ENCODE data around the gene GINS3. TPM values are rescaled to one million over a fixed set of nuclear protein-coding genes. Genes with fewer than 3 reads are reported as not detected.

Gene GINS3
- total RNA-seq, 1 experiment from 2014 or later, result 17.5 TPM

- H3K36me3 ChIP-seq (ENCODE audit: low read depth, low read length), result no peaks in the 10 kb centered on the region
- H3K4me1 ChIP-seq (ENCODE audit: insufficient read depth, low read length), result peaks cover 11% of the 10 kb centered on the region
- no peaks in the 10 kb centered on the region for H3F3A ChIP-seq (ENCODE audit: low read length, unreplicated experiment)
- H4K20me1 ChIP-seq (ENCODE audit: low read length), result no peaks in the 10 kb centered on the region
- no peak for TF ChIP-seq CTCF (conservative IDR thresholded peaks at IDR 0.05; ENCODE audit: low read depth, low read length)
- TF ChIP-seq EZH2 (IDR thresholded peaks at IDR 0.05; ENCODE audit: low read length, unreplicated experiment), result no peak
- TF ChIP-seq EZH2phosphoT487 (IDR thresholded peaks at IDR 0.05; ENCODE audit: borderline replicate concordance, low read length), result no peak
- intact Hi-C loops (cut with micrococcal nuclease), result no loop called here
- H3K9me2 ChIP-seq (replicated peaks; ENCODE audit: low read length), result no peaks in the 10 kb centered on the region
- ChIA-PET POLR2A (ENCODE audit: unreplicated experiment) (no interaction called here), CTCF (no interaction called here)
- H3K27ac ChIP-seq (ENCODE audit: low read length), result no peak overlapping the region
- no peak overlapping the region for H3K9ac ChIP-seq (ENCODE audit: low read length)
- no TSS peak for BruUV-seq (replicated peaks)
- H2AFZ ChIP-seq (ENCODE audit: low read length), result no peak overlapping the region
- DNase-seq (no peak), ATAC-seq (no peak)
- no peaks in the 10 kb centered on the region for H3K79me2 ChIP-seq (ENCODE audit: low read length)
- no peaks in the 10 kb centered on the region for H3K9me3 ChIP-seq (ENCODE audit: low read length)
- no peak overlapping the region for H3K4me2 ChIP-seq (ENCODE audit: low read length)
- H3K27me3 ChIP-seq (ENCODE audit: low read length), result no peaks in the 10 kb centered on the region
- H3K4me3 ChIP-seq (ENCODE audit: low read length), result no peak overlapping the region
These were observed 30.5 kb upstream of the GINS3 start for GRCh38 chr16:58361726-58362125.

- no peak overlapping the region for H3K4me3 ChIP-seq (ENCODE audit: low read length)
- no peak overlapping the region for H3K4me2 ChIP-seq (ENCODE audit: low read length)
- no peaks in the 10 kb centered on the region for H3F3A ChIP-seq (ENCODE audit: low read length, unreplicated experiment)
- ChIA-PET CTCF (no interaction called here), POLR2A (ENCODE audit: unreplicated experiment) (no interaction called here)
- peaks cover 15% of the 10 kb centered on the region for H3K4me1 ChIP-seq (ENCODE audit: insufficient read depth, low read length)
- no peak overlapping the region for H3K9ac ChIP-seq (ENCODE audit: low read length)
- H3K27ac ChIP-seq (ENCODE audit: low read length), result no peak overlapping the region
- no peaks in the 10 kb centered on the region for H3K36me3 ChIP-seq (ENCODE audit: low read depth, low read length)
- intact Hi-C loops (cut with micrococcal nuclease), result no loop called here
- H3K27me3 ChIP-seq (ENCODE audit: low read length), result no peaks in the 10 kb centered on the region
- H2AFZ ChIP-seq (ENCODE audit: low read length), result no peak overlapping the region
- BruUV-seq (replicated peaks), result no TSS peak
- DNase-seq (no peak), ATAC-seq (no peak)
- H3K79me2 ChIP-seq (ENCODE audit: low read length), result no peaks in the 10 kb centered on the region
- H4K20me1 ChIP-seq (ENCODE audit: low read length), result no peaks in the 10 kb centered on the region
- TF ChIP-seq CTCF (conservative IDR thresholded peaks at IDR 0.05; ENCODE audit: low read depth, low read length) (no peak), EZH2 (IDR thresholded peaks at IDR 0.05; ENCODE audit: low read length, unreplicated experiment) (no peak), EZH2phosphoT487 (IDR thresholded peaks at IDR 0.05; ENCODE audit: borderline replicate concordance, low read length) (no peak)
- H3K9me3 ChIP-seq (ENCODE audit: low read length), result no peaks in the 10 kb centered on the region
- no peaks in the 10 kb centered on the region for H3K9me2 ChIP-seq (replicated peaks; ENCODE audit: low read length)
These were observed 28.4 kb upstream of the GINS3 start for GRCh38 chr16:58363746-58364393.

GRCh38 chr16:58365623-58366022, 26.6 kb upstream of the GINS3 start:
- Histone ChIP-seq H3K4me1 (ENCODE audit: insufficient read depth, low read length) (peaks cover 15% of the 10 kb centered on the region), H3K27me3 (ENCODE audit: low read length) (no peaks in the 10 kb centered on the region), H4K20me1 (ENCODE audit: low read length) (no peaks in the 10 kb centered on the region), H3K79me2 (ENCODE audit: low read length) (no peaks in the 10 kb centered on the region), H3K4me2 (ENCODE audit: low read length) (peak overlapping the region; percentile 40), H3K36me3 (ENCODE audit: low read depth, low read length) (no peaks in the 10 kb centered on the region), H3K27ac (ENCODE audit: low read length) (peak overlapping the region; percentile 49), H3K4me3 (ENCODE audit: low read length) (no peak overlapping the region), H3F3A (ENCODE audit: low read length, unreplicated experiment) (no peaks in the 10 kb centered on the region), H3K9me3 (ENCODE audit: low read length) (no peaks in the 10 kb centered on the region), H2AFZ (ENCODE audit: low read length) (no peak overlapping the region), H3K9me2 (replicated peaks; ENCODE audit: low read length) (no peaks in the 10 kb centered on the region), H3K9ac (ENCODE audit: low read length) (no peak overlapping the region)
- DNase-seq, result no peak
- intact Hi-C loops (cut with micrococcal nuclease), result no loop called here
- no peak for TF ChIP-seq EZH2 (IDR thresholded peaks at IDR 0.05; ENCODE audit: low read length, unreplicated experiment)
- TF ChIP-seq EZH2phosphoT487 (IDR thresholded peaks at IDR 0.05; ENCODE audit: borderline replicate concordance, low read length), result no peak
- TF ChIP-seq CTCF (conservative IDR thresholded peaks at IDR 0.05; ENCODE audit: low read depth, low read length), result no peak
- ChIA-PET CTCF (interaction anchor here (1.4 to 1.5 kb wide), 2 partner anchors 86 to 122 kb away, joined by 3 to 7 read pairs; no protein-coding TSS in a partner anchor), POLR2A (ENCODE audit: unreplicated experiment) (no interaction called here)
- no peak for ATAC-seq
- BruUV-seq (replicated peaks), result no TSS peak
